CD1c-positive myeloid dendritic cell (primary cell): ENCODE data around the gene GAP43.
"Not testable (repeated sequence)": the region's sequence is repeated elsewhere in the genome, so short reads cannot be mapped to it uniquely, and the experiment has no call there.

Experiments
- DNase-seq: peaks from one replicate; pipeline ENCODE4 v3.0.0-alpha.2; 2016; ENCODE audit errors: extremely low spot score

Gene GAP43

DNA sequence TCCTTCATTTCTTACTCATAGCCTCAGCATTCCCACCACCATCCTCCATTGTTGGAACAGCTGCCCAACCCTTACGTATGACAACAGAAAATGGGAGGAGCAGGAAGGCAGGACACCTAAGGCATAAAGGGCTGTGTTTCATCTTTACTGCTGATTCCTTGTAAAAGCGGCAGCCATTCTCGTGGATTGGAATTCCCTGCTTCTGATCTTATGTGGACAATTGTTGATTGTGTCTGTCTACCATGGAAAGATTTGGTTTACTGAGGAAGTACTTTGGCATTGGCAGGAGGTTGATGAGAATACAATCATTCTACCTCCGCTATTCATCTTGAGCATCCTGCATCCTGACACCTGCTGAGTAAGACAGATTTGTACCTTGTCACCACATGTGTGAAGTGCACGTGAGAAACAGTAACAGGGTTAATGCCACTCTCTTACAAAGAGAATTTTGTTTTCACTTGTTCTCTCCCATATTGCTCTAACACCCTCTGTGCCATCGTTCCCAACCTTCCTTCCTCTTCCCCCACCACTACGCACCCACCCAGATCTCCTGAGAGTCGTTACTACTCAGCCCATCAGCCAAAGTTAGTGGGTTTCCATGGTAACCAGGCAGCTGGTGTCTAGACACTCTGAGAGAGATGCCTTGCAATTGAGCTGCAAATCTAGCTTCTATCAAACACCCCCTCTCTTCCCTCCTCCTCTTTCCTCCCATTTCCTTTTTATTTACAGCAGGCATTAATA is 75.7 kb downstream of the GAP43 start:
- DNase-seq = no peak

DNA sequence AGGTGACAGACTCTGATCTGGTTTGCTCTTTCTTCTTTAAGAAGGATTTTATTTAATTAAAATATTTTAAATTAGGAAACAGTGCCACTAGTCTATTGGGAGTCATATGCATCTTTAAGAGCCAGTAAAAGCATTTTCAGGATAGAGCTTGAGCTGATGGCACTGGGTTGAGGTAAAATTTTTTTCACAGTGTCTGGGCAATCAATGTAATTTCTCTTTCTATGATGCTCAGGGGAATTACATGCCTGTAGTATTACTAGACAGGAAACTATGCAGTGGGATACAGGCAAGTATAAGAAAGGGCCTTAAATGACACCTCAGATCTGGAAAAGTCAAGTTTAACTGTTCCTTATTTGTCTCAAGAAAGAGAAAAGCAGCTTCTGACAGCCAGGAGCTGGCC is 76.4 kb downstream of the GAP43 start:
- DNase-seq = no peak

DNA sequence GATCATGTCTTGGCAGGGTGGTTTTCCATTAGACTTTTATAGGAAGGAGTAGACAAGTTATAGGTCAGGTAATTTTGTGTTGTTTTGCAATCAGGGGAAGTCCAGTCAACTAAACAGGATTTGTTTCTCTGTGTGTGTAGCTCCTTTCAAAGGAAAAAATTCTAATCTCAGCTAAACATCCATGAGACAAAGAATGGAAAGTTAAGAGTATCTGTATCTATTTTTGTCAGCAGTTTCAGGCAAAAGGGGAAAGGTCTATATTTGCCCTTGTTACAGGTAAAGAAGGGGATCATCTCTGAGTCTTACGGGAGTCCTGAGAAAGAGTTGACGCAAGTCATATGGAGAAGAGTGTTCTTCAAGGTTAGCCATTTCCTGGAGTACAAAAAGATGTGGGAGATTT is 79.3 kb downstream of the GAP43 start:
- no peak for DNase-seq

DNA sequence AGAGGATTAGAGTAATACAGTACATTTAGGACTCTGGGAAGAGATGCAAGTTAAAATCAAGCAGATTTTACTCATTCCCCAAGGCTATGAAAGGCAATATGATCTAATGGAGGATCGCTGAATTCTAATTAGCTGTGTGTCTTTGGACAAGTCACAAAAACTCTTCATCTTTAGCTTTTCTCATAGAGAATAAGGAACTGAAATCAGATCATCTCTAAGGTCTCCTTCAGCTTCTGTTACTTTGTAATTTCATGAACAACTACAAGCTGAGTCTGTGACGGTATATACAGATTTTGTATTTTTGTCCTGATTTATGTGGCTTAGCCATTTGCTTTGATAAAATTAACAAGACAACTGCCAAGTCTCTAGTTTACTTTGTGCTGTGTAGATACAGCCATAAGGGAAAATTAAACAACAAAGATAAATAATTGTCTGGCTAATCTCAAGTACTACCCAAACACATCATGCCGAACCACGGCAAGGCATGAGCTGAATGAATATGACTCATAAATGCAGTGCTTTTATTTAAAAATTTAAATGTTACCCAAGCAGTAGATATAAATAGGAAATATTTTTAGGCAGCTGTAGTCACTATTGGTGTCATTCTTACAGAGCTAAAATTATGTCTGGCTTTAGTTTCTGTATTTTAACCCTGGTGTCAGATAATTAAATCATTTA is 81.5 kb downstream of the GAP43 start:
- no peak for DNase-seq

DNA sequence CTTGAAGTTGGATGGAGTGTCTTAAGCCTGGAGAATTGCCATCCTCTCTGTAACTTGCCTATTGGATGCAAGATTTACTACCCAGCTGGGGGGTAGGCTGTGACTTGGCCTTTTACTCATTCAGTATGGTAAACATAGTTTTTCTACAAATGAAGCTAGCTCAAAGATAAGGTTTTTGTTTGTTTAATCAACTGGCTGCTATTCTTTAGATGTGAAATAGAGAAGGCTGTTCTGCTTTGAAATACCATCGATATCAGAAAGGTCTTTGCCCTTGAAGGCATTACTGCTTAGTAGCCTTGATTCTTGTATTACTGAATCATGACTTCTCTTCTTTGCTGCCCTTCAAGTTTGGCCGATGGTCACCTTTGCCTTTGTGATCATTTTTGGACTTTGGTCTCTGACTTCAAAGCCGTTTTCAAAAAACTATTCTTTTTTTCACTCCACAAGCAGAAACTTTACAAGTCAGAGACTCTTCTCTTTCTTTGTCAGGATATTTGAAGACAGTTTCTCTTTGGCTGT is 83.1 kb downstream of the GAP43 start:
- DNase-seq = no peak

DNA sequence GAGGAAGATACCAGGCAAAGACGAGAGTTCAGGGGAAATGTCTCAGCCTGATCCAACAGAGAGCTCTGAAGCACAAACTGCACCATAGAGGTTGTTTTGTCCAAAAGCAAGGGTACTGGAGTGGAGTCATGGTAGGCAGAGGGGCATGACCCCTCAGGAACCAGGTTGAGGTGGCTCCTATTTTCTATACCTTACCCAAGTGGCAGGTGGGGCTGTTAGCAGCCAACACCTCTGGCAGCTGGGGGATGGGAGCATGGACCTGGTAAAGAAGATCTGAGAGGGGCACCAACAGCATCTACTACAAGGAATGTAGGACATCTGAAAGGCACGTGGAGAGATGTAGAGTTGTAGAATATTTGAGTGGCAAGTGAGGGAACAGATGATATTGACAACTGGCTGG is 85.2 kb downstream of the GAP43 start:
- no peak for DNase-seq

DNA sequence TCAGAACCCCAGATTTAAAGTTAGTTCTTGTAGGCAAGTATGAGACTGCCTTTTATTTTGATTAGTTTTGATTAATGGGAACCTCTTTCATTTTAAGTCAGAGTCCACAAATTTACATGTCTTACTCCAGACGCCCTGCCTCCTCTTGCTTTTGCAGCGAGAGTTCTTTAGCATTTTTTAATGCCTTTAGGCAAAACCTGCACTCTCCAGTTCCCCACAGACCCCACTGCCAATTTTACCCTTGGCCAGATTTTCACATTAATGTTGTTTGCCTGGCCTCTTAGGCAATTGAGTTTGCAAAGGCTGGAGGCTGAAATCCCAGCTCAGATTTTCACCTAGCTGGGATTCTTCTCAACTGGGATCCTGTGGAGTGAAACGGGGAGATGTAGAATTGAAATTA is 85.8 kb downstream of the GAP43 start:
- no peak for DNase-seq

DNA sequence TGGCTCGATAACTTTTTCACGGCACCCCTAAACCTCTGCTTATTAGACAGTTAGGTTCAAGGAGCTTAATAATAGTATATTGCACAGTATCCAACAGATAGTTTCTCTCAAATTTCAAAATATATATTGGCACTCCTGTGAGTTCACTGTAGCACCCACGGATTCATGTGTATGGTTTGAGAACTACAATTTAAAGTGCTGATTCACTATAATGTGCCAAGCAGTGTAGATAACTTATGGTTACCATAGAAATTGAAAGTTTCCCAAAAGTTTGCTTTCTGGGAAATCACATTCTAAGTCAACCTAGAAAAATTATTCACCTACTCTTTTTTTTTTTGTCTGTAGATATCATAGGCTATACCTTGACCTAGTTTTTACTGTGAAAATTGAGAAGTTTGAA is 86.6 kb downstream of the GAP43 start:
- no peak for DNase-seq

DNA sequence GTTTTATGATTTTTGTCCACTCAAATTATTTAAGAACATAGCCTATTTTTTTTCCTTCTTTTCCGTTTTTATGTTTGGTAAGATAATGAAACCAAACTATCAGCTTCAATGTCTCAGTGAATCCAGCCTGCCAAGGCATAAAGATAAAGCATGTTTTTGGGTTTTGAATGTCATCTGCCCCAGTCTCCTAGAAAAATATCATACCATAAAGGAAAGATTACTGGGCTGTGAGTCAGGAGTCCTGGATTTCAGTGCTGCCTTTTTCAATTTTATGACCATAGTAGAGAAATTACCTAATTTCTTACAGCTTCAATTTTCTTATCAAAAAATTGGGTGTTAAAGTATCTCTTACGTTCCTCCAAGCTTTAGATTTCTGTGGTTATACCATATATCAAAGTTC is 87.5 kb downstream of the GAP43 start:
- no peak for DNase-seq

DNA sequence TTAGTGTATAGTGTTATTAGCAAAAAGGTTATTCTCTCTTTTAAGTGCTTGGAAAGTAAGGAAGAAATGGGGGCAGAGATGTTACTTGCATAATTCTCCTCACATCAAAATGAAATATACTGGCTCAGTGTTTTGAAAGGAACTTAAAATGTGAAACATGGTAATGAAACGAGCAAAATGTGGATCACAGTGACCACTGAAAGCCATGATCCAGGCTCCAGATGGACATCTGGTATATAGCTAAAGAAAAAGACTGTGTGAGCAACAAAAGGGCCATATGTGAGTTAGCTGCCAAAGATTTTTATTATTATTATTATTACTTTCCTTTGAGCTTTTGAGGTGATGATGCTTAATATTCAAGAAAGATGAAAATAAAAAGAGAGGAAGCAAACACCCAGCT is 89.6 kb downstream of the GAP43 start:
- no peak for DNase-seq

DNA sequence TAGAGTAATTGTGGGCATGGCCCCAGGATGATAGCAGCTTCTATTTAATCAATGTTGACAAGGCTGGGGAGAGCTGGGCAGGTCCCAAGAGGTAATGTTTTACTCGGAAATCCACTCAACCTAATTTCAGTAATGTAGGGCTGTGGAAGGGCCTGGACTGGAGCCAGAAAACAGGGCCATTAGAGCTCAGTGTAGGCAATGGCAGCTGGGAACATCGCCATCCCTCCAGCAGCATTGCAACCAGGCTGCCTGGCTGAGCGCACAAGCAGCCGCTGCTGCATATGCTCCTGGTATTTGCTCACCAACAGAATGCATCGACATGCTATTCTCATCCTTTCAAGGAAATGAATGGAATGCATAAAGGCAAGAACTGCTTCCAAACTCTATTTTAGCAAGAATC is 90.0 kb downstream of the GAP43 start:
- DNase-seq = no peak

DNA sequence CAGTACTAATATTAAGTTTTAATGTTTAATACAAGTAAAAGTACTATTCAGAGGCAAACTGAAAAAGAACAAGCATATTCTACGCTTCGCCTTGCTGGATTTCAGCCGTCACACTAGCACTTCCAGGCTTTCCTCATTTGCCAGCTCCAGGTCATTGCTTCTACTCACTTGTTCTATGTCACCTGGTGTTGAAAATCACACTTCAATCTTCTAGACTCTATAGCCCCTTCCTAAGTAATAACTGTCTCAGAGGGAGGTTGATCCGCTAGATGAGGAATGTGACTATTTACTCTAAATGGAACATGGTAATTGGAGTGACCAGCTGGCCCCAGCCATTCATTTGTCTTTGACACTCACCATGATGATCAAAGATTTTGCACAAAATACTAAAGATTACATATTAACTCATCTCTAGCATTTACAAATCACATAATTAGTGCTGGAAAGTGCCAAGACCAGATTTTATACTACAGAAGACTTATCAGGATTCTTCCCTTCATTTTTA is 92.0 kb downstream of the GAP43 start:
- DNase-seq = no peak

DNA sequence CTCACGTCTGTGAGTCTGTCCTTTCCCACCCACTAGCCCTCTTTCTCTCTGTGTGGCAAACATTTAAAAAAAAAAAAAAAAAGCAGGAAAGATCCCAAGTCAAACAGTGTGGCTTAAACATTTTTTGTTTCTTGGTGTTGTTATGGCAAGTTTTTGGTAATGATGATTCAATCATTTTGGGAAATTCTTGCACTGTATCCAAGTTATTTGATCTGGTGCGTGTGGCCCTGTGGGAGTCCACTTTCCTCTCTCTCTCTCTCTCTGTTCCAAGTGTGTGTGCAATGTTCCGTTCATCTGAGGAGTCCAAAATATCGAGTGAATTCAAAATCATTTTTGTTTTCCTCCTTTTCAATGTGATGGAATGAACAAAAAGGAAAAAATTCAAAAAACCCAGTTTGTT is 97.7 kb downstream of the GAP43 start:
- DNase-seq = no peak

DNA sequence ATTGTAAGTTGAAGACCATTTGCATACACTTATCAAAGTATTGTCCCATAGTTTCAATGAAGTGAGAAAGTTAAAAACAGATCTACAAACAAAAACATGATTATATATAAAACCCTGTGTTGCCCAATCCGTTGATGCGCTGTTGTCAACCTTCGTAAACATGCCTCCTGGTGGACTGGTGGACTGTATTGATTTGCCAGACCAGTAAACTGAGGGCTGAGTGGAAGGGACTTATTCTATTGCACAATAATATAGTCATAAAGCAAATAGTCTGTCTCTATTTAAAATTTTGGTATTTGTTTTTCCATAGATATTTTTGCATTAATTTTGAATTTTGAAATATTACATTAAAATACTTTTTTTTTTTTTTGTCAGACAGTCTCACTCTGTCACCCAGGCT is 102.5 kb downstream of the GAP43 start:
- DNase-seq = no peak

DNA sequence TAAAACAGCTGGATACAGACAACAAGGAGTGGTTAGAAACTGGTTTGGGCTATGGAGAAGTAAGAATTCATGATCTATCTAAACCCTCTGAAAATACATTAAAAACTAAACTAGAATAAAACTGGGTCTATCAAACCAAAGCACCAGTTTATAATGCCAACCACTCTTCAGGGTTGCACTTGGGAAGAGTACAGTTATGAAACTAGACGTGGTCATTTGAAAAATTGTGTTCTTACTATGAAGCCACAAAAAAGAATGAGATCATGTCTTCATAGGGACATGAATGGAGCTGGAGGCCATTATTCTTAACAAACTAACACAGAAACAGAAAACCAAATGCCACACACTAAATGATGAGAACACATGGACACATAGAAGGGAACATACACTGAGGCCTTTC is 103.8 kb downstream of the GAP43 start:
- DNase-seq = no peak

DNA sequence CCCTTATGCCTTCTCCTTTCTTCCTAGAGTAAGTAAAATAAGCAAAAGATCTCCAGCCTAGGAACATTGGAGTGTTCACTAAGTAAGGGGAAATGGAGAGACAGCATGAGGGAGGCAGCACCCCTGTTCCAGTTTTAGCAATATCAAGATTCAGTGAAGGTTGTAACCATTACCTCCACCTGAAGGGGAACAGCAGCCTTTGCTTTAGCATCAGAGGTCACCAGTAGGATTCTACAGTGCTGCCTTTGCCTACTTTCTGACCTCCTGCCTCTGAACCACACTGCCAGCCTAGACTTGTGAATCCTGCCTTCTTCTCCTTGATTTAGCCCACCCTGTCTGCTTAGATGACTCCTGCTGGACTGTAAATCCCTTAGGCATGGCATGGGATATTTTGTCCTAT is 104.7 kb downstream of the GAP43 start:
- DNase-seq = no peak

DNA sequence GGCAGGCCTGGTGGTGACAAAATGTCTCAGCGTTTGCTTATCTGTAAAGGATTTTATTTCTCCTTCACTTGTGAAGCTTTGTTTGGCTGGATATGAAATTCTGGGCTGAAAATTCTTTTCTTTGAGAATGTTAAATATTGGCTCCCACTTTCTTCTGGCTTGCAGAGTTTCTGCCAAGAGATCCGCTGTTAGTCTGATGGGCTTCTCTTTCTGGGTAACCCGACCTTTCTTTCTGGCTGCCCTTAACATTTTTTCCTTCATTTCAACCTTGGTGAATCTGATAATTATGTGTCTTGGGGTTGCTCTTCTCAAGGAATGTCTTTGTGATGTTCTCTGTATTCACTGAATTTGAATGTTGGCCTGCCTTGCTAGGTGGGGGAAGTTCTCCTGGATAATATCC is 113.0 kb downstream of the GAP43 start:
- not testable (repeated sequence) for DNase-seq

DNA sequence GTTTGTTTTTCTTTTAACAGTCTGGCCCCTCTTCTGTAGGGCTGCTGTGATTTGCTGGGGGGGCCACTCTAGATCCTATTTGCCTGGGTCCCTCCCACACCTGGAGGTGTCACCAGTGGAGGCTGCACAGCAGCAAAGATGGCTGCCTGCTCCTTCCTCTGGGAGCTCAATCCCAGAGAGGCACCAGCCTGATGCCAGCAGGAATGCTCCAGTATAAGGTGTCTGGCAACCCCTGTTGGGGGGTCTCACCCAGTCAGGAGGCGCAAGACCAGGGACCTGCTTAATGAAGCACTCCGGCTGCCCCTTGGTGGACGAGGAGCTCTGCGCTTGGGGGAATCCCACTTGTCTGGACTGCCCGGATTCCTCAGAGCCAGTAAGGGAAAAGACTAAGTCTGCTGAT is 118.3 kb downstream of the GAP43 start:
- no peak for DNase-seq

DNA sequence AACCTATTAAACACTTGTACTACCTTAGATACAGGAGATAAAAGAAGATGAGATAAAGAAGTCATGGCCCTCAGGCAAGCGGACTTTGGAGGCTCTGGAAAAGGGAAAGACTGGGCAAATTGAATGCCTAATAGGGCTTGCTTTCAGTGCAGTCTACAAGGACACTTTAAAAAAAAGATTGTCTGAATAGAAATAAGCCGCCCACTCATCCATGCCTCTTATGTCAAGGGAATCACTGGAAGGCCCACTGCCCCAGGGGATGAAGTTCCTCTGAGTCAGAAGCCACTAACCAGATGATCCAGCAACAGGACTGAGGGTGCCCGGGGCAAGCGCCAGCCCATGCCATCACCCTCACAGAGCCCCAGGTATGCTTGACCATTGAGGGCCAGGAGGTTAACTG is 121.2 kb downstream of the GAP43 start:
- not testable (repeated sequence) for DNase-seq

DNA sequence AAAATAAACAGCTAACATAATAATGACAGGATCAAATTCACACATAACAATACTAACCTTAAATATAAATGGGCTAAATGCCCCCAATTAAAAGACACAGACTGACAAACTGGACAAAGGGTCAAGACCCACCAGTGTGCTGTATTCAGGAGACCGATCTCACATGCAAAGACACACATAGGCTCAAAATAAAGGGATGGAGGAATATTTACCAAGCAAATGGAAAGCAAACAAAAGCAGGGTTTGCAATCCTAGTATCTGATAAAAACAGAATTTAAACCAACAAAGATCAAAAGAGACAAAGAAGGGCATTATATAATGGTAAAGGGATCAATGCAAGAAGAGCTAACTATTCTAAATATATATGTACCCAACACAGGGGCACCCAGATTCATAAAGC is 129.7 kb downstream of the GAP43 start:
- DNase-seq = not testable (repeated sequence)

DNA sequence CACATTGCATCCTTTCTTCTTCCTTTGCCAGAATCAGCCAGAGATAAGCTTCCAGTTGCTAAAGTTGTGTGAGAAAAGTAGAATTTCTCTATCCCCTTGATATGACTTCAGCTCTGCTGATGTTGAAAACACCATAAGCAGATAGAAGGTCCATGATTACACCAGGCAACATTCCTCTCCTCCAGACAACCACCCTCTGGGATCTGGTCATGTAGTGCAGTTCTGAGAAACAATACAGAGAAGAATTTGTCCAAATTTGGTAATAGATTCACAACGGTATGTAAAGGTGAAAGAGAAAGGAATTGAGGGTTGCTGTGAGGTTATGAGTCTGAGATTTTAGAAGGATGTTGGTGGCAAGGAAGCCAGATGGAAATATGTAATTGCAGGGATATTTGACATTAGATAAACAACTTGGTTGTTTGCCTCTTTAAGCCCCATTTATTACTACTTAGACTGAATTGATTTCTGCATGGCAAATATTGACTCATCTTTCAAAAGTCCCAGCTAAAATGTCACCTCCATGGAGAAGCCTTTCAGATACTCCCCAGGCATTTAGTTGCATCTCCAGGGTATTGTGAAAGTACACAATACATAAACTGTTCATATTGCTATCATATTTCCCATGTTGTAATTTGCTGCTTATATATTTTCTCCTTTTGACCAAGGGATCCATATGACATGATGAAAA is 134.9 kb downstream of the GAP43 start:
- no peak for DNase-seq

DNA sequence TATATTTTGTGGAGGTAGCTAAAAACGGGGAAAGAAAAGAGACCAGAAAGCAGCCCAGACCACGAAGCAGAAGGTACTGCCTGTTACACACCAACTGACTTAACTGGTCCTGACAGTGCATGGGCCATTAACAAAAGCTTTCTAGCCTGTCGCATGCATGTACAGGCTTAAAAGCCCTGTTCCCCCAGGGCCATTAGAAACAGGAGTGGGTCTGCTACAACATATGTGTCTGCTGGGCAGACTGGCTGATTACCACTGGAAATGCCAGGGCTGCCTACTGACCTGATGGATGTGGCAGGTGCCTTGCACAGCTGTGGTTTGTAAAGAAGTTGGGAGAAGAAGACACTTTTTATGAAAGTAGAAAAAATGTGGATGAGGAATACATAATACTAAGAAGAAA is 137.4 kb downstream of the GAP43 start:
- no peak for DNase-seq

DNA sequence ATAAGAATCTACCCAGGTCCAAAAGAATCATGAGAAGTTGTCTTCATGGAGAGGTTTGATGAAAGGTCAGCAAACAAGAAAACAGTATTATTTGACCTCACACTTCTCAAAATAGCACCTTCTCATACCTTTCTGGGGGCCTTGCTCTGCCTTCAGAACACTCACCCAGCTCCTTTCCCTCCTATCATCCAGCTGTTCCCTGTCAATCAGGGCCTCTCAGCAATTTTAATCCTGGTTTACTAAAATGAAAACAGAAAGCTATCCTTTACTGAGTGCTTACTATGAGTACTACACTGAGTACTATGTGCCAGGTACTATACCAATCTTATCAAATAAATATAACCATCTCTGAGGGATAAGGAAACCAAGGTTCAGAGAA is 138.6 kb downstream of the GAP43 start:
- no peak for DNase-seq
